Endothelial cell of umbilical vein (primary cell): ENCODE measurements around the gene TMEM151B.

ENCODE experiments used
- EZH2 ChIP-seq: IDR thresholded peaks from 2 replicates; pipeline ENCODE4 v1.6.1; 2012; ENCODE audit warnings: borderline replicate concordance, low read depth, mild to moderate bottlenecking, moderate library complexity, low read length, inconsistent platforms; ENCODE audit not compliant: severe bottlenecking
- FOS ChIP-seq: IDR thresholded peaks from 2 replicates; pipeline ENCODE4 v1.6.1; 2011; ENCODE audit warnings: mild to moderate bottlenecking, low read length, moderate library complexity, borderline replicate concordance; ENCODE audit not compliant: insufficient read depth
- GATA2 ChIP-seq: IDR thresholded peaks from 2 replicates; pipeline ENCODE4 v1.7.0; 2011; ENCODE audit warnings: low read depth, mild to moderate bottlenecking, moderate library complexity, mixed read lengths, low read length; ENCODE audit not compliant: insufficient read length, insufficient read depth
- JUN ChIP-seq: IDR thresholded peaks from 2 replicates; pipeline ENCODE4 v1.6.1; 2011; ENCODE audit warnings: borderline replicate concordance, low read depth; ENCODE audit not compliant: insufficient read length, insufficient read depth
- MYC ChIP-seq: IDR thresholded peaks from one replicate; pipeline ENCODE4 v1.6.1; 2011; ENCODE audit warnings: mild to moderate bottlenecking, low read depth, low read length
- POLR2A ChIP-seq: IDR thresholded peaks from 2 replicates; pipeline ENCODE4 v1.6.1; 2012; ENCODE audit warnings: low read depth, mild to moderate bottlenecking, control low read depth, low read length
- POLR2AphosphoS5 ChIP-seq: IDR thresholded peaks from 2 replicates; pipeline ENCODE4 v1.6.1; 2012; ENCODE audit warnings: low read depth, mild to moderate bottlenecking, control low read depth, low read length, moderate library complexity; ENCODE audit not compliant: insufficient read depth
- TF ChIP-seq, protein P1 (sequence below), 2 donors: IDR thresholded peaks; 1 replicate in 1 of 2; 2 replicates in 1 of 2; pipeline ENCODE4 v1.5.1; 2011; ENCODE audit warnings: low read length in 2 of 2, mild to moderate bottlenecking in 2 of 2, moderate library complexity in 2 of 2, control low read depth in 1 of 2, inconsistent platforms in 1 of 2, low read depth in 1 of 2; ENCODE audit not compliant: insufficient read depth in 1 of 2; ENCODE audit errors: extremely low read depth in 1 of 2
- TF ChIP-seq, protein P2 (sequence below): IDR thresholded peaks from 2 replicates; pipeline ENCODE4 v1.6.1; 2011; ENCODE audit not compliant: insufficient read depth, insufficient read length

DNA sequence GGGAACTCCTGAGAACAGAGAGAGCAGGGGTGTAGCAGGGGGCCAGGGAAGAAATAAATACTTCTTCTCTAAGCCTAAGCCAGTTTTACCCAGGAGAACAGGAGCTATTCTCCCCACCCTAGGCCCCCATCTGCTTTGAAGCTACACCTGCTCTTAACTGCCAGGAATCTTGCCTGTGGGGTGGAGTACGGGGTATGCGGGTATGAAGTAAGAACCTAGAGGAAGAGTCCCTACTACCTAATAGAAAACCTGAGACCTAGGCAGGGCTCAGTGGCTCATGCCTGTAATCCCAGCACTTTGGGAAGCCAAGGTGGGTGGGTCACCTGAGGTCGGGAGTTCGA, 45.3 kb upstream of the TMEM151B start:
- TF ChIP-seq, protein P1, sequence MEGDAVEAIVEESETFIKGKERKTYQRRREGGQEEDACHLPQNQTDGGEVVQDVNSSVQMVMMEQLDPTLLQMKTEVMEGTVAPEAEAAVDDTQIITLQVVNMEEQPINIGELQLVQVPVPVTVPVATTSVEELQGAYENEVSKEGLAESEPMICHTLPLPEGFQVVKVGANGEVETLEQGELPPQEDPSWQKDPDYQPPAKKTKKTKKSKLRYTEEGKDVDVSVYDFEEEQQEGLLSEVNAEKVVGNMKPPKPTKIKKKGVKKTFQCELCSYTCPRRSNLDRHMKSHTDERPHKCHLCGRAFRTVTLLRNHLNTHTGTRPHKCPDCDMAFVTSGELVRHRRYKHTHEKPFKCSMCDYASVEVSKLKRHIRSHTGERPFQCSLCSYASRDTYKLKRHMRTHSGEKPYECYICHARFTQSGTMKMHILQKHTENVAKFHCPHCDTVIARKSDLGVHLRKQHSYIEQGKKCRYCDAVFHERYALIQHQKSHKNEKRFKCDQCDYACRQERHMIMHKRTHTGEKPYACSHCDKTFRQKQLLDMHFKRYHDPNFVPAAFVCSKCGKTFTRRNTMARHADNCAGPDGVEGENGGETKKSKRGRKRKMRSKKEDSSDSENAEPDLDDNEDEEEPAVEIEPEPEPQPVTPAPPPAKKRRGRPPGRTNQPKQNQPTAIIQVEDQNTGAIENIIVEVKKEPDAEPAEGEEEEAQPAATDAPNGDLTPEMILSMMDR (IDR thresholded peaks at IDR 0.05; ENCODE audit: extremely low read depth in 1 of 2, insufficient read depth in 1 of 2, low read depth in 1 of 2, low read length in 2 of 2) = no peak
- TF ChIP-seq, protein P2, sequence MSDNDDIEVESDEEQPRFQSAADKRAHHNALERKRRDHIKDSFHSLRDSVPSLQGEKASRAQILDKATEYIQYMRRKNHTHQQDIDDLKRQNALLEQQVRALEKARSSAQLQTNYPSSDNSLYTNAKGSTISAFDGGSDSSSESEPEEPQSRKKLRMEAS = no peak
- TF ChIP-seq MYC = no peak
- no peak for TF ChIP-seq GATA2
- no peak for TF ChIP-seq POLR2A
- no peak for TF ChIP-seq POLR2AphosphoS5
- no peak for TF ChIP-seq JUN
- no peak for TF ChIP-seq EZH2
- TF ChIP-seq FOS = no peak
